ENCODE measurements around the gene PSMA2. TPM values are rescaled to one million over a fixed set of nuclear protein-coding genes. Genes with fewer than 3 reads are reported as not detected.

Gene PSMA2
- total RNA-seq, 4 donors from 2014 or later, result 178 to 246 (median 209) TPM

DNA sequence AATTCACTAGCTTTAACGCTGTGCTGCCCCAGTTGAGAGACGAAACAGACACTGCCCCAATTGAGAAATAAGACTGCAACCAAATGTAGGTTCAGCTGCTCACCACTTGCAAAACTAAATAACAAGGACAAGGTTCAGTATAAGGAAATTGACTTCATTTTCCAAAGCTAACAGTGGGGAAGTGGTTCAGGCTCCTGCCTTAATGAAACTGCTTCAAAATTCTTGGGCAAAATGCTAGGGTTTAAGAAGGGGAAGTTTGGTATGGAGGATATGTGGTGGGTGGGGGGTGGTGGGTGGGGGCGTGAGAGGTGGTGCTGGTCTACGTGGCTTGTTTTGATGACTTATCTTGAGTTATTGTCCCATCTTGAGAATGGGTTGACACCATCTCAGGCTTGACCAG is 22.0 kb upstream of the PSMA2 start:
- Histone ChIP-seq H3K36me3 (no peaks in the 10 kb centered on the region), H3K27me3 (no peaks in the 10 kb centered on the region), H3K4me1 (no peaks in the 10 kb centered on the region), H3K9me3 (peaks cover 0 to 3% (median 0%) of the 10 kb centered on the region in 3 donors), H3K27ac (no peak overlapping the region), H3K4me3 (no peak overlapping the region)
- in situ Hi-C loops (cut with MboI; ENCODE audit: low sequenced_read_pairs in 4 of 4) (no loop called here), intact Hi-C loops (cut with DNase I; ENCODE audit: low total_unique reads) (no loop called here)
- DNase-seq, result no peak
- TF ChIP-seq, protein P1, sequence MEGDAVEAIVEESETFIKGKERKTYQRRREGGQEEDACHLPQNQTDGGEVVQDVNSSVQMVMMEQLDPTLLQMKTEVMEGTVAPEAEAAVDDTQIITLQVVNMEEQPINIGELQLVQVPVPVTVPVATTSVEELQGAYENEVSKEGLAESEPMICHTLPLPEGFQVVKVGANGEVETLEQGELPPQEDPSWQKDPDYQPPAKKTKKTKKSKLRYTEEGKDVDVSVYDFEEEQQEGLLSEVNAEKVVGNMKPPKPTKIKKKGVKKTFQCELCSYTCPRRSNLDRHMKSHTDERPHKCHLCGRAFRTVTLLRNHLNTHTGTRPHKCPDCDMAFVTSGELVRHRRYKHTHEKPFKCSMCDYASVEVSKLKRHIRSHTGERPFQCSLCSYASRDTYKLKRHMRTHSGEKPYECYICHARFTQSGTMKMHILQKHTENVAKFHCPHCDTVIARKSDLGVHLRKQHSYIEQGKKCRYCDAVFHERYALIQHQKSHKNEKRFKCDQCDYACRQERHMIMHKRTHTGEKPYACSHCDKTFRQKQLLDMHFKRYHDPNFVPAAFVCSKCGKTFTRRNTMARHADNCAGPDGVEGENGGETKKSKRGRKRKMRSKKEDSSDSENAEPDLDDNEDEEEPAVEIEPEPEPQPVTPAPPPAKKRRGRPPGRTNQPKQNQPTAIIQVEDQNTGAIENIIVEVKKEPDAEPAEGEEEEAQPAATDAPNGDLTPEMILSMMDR (IDR thresholded peaks at IDR 0.05 in 4 of 5, conservative IDR thresholded peaks at IDR 0.05 in 1 of 5), result no peak
- TF ChIP-seq POLR2A (IDR thresholded peaks at IDR 0.05), result no peak
- ATAC-seq, result no peak

DNA sequence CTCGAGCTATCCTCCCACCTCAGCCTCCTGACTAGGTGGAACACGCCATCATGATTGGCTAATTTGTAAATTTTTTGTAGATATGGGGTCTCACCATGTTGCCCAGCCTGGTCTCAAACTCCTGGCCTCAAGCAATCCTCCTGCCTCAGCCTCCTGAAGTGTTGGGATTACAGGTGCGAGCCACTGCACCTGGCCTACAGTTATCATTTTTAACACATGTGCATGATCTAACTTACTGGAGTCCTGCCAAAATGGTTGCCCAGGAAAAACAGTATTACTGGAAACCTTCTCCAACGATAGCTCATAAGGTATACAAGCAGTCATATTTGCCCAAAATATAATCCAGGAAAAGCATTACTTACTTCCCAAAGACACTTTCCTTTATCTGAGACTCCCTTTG is 20.4 kb upstream of the PSMA2 start:
- peaks cover 0 to 3% (median 0%) of the 10 kb centered on the region in 3 donors for H3K9me3 ChIP-seq
- no peak overlapping the region for H3K4me3 ChIP-seq
- H3K27me3 ChIP-seq, result no peaks in the 10 kb centered on the region
- in situ Hi-C loops (cut with MboI; ENCODE audit: low sequenced_read_pairs in 4 of 4), result no loop called here
- ATAC-seq (no peak), DNase-seq (no peak)
- H3K36me3 ChIP-seq, result no peaks in the 10 kb centered on the region
- TF ChIP-seq, protein P1 (IDR thresholded peaks at IDR 0.05 in 4 of 5, conservative IDR thresholded peaks at IDR 0.05 in 1 of 5), result no peak
- no peak for TF ChIP-seq POLR2A (IDR thresholded peaks at IDR 0.05)
- intact Hi-C loops (cut with DNase I; ENCODE audit: low total_unique reads), result no loop called here
- no peaks in the 10 kb centered on the region for H3K4me1 ChIP-seq
- H3K27ac ChIP-seq, result no peak overlapping the region

DNA sequence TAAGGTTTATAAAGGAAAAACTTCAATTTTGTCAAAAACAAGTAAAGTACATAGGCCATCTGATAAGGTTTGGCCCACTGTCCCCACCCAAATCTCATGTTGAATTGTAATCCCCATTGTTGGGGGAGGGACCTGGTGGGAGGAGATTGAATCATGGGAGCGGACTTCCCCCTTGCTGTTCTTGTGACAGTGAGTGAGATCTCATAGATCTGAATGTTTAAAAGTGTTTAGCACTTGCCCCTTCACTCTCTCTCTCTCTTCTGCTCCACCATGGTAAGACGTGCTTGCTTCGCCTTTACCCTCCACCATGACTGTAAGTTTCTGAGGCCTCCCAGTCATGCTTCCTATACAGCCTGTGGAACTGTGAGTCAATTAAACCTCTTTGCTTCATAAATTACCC is 18.4 kb upstream of the PSMA2 start:
- in situ Hi-C loops (cut with MboI; ENCODE audit: low sequenced_read_pairs in 4 of 4) (no loop called here), intact Hi-C loops (cut with DNase I; ENCODE audit: low total_unique reads) (no loop called here)
- DNase-seq, result no peak
- no peak for TF ChIP-seq POLR2A (IDR thresholded peaks at IDR 0.05)
- TF ChIP-seq, protein P1 (IDR thresholded peaks at IDR 0.05 in 4 of 5, conservative IDR thresholded peaks at IDR 0.05 in 1 of 5), result no peak
- H3K27me3 ChIP-seq, result no peaks in the 10 kb centered on the region
- H3K4me1 ChIP-seq, result no peaks in the 10 kb centered on the region
- H3K27ac ChIP-seq, result no peak overlapping the region
- no peak for ATAC-seq
- H3K4me3 ChIP-seq, result no peak overlapping the region
- no peaks in the 10 kb centered on the region for H3K36me3 ChIP-seq
- H3K9me3 ChIP-seq, result no peaks in the 10 kb centered on the region

DNA sequence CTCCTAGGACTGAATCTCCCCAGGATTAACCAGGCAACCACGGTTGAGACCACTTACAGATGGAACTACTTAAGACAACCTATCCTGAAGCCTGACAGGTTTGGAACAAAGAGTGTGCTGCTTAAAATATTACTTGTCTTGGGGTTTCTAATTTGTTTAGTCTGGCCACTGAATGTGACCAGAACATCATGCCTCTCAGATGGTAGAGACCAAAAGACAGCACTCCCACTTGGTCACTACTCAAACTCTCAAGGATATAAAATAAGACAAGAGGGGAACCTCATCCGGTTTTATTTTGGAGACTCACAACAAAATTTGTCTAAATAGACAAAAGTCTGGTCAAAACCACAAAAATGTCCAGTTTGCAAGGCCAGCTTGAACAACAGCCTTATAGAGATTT is 15.5 kb upstream of the PSMA2 start:
- TF ChIP-seq POLR2A (IDR thresholded peaks at IDR 0.05), result no peak
- TF ChIP-seq, protein P1 (IDR thresholded peaks at IDR 0.05 in 4 of 5, conservative IDR thresholded peaks at IDR 0.05 in 1 of 5), result no peak
- intact Hi-C loops (cut with DNase I; ENCODE audit: low total_unique reads), result no loop called here
- H3K27me3 ChIP-seq, result no peaks in the 10 kb centered on the region
- no peaks in the 10 kb centered on the region for H3K9me3 ChIP-seq
- H3K36me3 ChIP-seq, result no peaks in the 10 kb centered on the region
- H3K4me1 ChIP-seq, result no peaks in the 10 kb centered on the region
- H3K27ac ChIP-seq, result no peak overlapping the region
- no peak overlapping the region for H3K4me3 ChIP-seq
- ATAC-seq (no peak), DNase-seq (no peak)
- in situ Hi-C loops (cut with MboI; ENCODE audit: low sequenced_read_pairs in 4 of 4), result loop anchor here in 2 of 4 donors (25.0 kb wide), 3 partner anchors 515 to 890 kb away; no protein-coding TSS in a partner anchor

DNA sequence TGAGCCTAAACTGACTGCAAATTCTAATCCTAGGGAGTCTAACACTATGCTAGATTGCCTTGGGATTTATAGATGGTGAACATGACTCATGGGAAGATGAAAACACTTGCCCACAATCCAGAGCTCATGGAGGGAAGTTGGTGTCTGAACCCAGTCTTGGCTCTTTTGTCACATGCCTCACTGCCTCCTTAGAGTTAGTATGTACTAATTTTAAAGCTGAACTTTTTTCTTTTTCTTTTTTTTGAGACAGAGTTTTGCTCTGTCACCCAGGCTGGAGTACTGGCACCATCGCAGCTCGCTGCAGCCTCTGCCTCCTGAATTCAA is 14.6 kb upstream of the PSMA2 start:
- H3K9me3 ChIP-seq, result no peaks in the 10 kb centered on the region
- DNase-seq, result no peak

More for the DNA sequence above, 14.6 kb upstream of the PSMA2 start:
- TF ChIP-seq, protein P1 (IDR thresholded peaks at IDR 0.05 in 4 of 5, conservative IDR thresholded peaks at IDR 0.05 in 1 of 5), result no peak
- no peak for TF ChIP-seq POLR2A (IDR thresholded peaks at IDR 0.05)
- H3K4me1 ChIP-seq, result no peaks in the 10 kb centered on the region
- no peaks in the 10 kb centered on the region for H3K27me3 ChIP-seq
- intact Hi-C loops (cut with DNase I; ENCODE audit: low total_unique reads), result no loop called here
- in situ Hi-C loops (cut with MboI; ENCODE audit: low sequenced_read_pairs in 4 of 4), result loop anchor here in 2 of 4 donors (25.0 kb wide), 3 partner anchors 516 to 891 kb away; no protein-coding TSS in a partner anchor
- H3K36me3 ChIP-seq, result no peaks in the 10 kb centered on the region
- H3K27ac ChIP-seq, result no peak overlapping the region
- no peak overlapping the region for H3K4me3 ChIP-seq
- no peak for ATAC-seq

All from gastrocnemius medialis (tissue), 4 donors.